Calu3 (cell line): ENCODE results near the gene KRTAP5-5. TPM values are rescaled to one million over a fixed set of nuclear protein-coding genes. Genes with fewer than 3 reads are reported as not detected.
"Not testable (repeated sequence)": the region's sequence is repeated elsewhere in the genome, so short reads cannot be mapped to it uniquely, and the experiment has no call there.

Experiments
- BruUV-seq: library from RNA; stranded (reverse); fragments of 400-500 nt; replicated peaks from 2 replicates; lab custom pipeline; 2021; lab: Mats Ljungman, UMichigan
- CTCF ChIA-PET: fragments of 300-600 bp; sonication (Branson Sonifier 250); formaldehyde crosslinking; loops from one replicate; lab custom pipeline; 2022; ENCODE audit warnings: antibody characterized with exemption; lab: Charles Lee
- DNase-seq: peaks from one replicate; pipeline ENCODE4 v3.0.0; 2022
- H3K27ac Mint-ChIP-seq: one replicate; pipeline ENCODE4 v1.8.0; 2022; ENCODE audit warnings: mixed read lengths; ENCODE audit not compliant: unreplicated experiment
- H3K27me3 Mint-ChIP-seq: one replicate; pipeline ENCODE4 v1.8.0; 2022; ENCODE audit warnings: mixed read lengths; ENCODE audit not compliant: unreplicated experiment
- H3K36me3 Mint-ChIP-seq: one replicate; pipeline ENCODE4 v1.8.0; 2022; ENCODE audit warnings: mild to moderate bottlenecking, moderate library complexity, mixed read lengths; ENCODE audit not compliant: insufficient read depth, unreplicated experiment
- H3K4me1 Mint-ChIP-seq: one replicate; pipeline ENCODE4 v1.8.0; 2022; ENCODE audit warnings: mild to moderate bottlenecking, low read depth, mixed read lengths; ENCODE audit not compliant: unreplicated experiment
- H3K4me3 Mint-ChIP-seq: one replicate; pipeline ENCODE4 v1.8.0; 2022; ENCODE audit warnings: mild to moderate bottlenecking, low read depth, moderate library complexity, mixed read lengths; ENCODE audit not compliant: unreplicated experiment
- H3K9me3 Mint-ChIP-seq: one replicate; pipeline ENCODE4 v1.8.0; 2022; ENCODE audit warnings: low read depth, mixed read lengths; ENCODE audit not compliant: unreplicated experiment
- CTCF ChIP-seq: fragments of 200-600 bp; IDR thresholded peaks from one replicate; pipeline ENCODE4 v1.8.0; 2022; ENCODE audit warnings: antibody characterized with exemption; ENCODE audit not compliant: unreplicated experiment
- intact Hi-C: fragments of 100-400 bp; cut with micrococcal nuclease; formaldehyde crosslinking; loops from one replicate; pipeline ENCODE4 v1.10.0; 2022; ENCODE audit not compliant: unreplicated experiment
- total RNA-seq: library from RNA; stranded (reverse); gene quantifications from 2 replicates; pipeline ENCODE4 v1.2.3, GENCODE V29; 2022

Gene KRTAP5-5
- total RNA-seq, 1 experiment from 2014 or later, result not detected

GRCh38 chr11:1669546-1670218, 40.1 kb downstream of the KRTAP5-5 start:
- CTCF ChIA-PET, result no interaction called here
- Mint-ChIP-seq H3K4me1 (no peaks in the 10 kb centered on the region), H3K27me3 (peaks cover 85% of the 10 kb centered on the region), H3K4me3 (no peak overlapping the region), H3K27ac (no peak overlapping the region), H3K36me3 (no peaks in the 10 kb centered on the region), H3K9me3 (no peaks in the 10 kb centered on the region)
- BruUV-seq, result no TSS peak
- no peak for DNase-seq
- intact Hi-C loops, result no loop called here
- TF ChIP-seq CTCF, result no peak

GRCh38 chr11:1670457-1670856, 40.9 kb downstream of the KRTAP5-5 start:
- H3K36me3 Mint-ChIP-seq, H3K4me3 Mint-ChIP-seq, intact Hi-C loops, DNase-seq, CTCF ChIA-PET, H3K27ac Mint-ChIP-seq, H3K4me1 Mint-ChIP-seq, H3K9me3 Mint-ChIP-seq, BruUV-seq: not testable (repeated sequence)
- H3K27me3 Mint-ChIP-seq, result peaks cover 85% of the 10 kb centered on the region

GRCh38 chr11:1670905-1671371, 41.4 kb downstream of the KRTAP5-5 start:
- Mint-ChIP-seq H3K4me3 (no peak overlapping the region), H3K4me1 (no peaks in the 10 kb centered on the region), H3K9me3 (no peaks in the 10 kb centered on the region), H3K27me3 (peaks cover 86% of the 10 kb centered on the region), H3K36me3 (no peaks in the 10 kb centered on the region), H3K27ac (no peak overlapping the region)
- no TSS peak for BruUV-seq
- CTCF ChIA-PET, result no interaction called here
- intact Hi-C loops, result no loop called here
- no peak for DNase-seq
- no peak for TF ChIP-seq CTCF

- Mint-ChIP-seq H3K27me3 (peaks cover 93% of the 10 kb centered on the region), H3K4me3 (no peak overlapping the region), H3K27ac (no peak overlapping the region), H3K36me3 (no peaks in the 10 kb centered on the region), H3K9me3 (no peaks in the 10 kb centered on the region), H3K4me1 (no peaks in the 10 kb centered on the region)
- intact Hi-C loops, result no loop called here
- BruUV-seq, result no TSS peak
- DNase-seq, result no peak
- CTCF ChIA-PET, result no interaction called here
- TF ChIP-seq CTCF, result no peak
These were observed 42.1 kb downstream of the KRTAP5-5 start for GRCh38 chr11:1671658-1672057.
